PC-9 (cell line): ENCODE data around the gene SELENOM.

Source experiments
- CTCF ChIP-seq: fragments of 200-600 bp; sonication (generic); conservative IDR thresholded peaks from 2 replicates; pipeline ENCODE4 v1.6.1; 2017; ENCODE audit warnings: mixed run types, antibody characterized with exemption, mild to moderate bottlenecking, moderate library complexity
- EZH2 ChIP-seq: fragments of 200-600 bp; sonication (generic); IDR thresholded peaks from 2 replicates; pipeline ENCODE4 v1.8.0; 2017; ENCODE audit warnings: antibody characterized with exemption, low read depth

DNA sequence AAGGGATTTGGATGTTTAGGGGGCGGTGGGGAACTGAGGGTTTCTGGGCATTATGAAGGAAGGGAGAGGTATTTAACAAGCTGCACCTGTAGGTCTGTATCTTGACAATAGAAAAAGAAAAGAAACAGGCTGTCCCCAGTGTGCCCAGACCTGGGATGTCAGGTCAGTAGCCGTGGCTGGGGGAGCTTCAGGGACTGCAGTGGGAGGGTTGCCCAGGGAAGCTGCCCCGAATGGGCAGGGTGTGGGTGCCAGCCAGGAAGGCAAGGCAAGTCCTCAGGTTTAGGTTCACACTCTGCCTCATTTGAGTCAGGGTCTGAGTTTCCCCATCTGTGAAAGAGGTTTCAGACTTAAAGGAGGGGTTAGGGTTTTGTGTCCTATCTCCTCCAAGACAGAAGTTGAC, 16.9 kb upstream of the SELENOM start:
- TF ChIP-seq CTCF (no peak), EZH2 (no peak)
